GM19351 (cell line): ENCODE measurements around the gene RAB8B.
"Not testable (repeated sequence)": the region's sequence is repeated elsewhere in the genome, so short reads cannot be mapped to it uniquely, and the experiment has no call there.

Experiments
- ATAC-seq: cut with Tn5 transposase; IDR thresholded peaks from one replicate; pipeline ENCODE4 v1.9.1; 2021; ENCODE audit warnings: mild to moderate bottlenecking, moderate library complexity; ENCODE audit not compliant: unreplicated experiment

The RAB8B gene

GRCh38 chr15:63233667-63234423 lies 44.4 kb downstream of the RAB8B start:
- no peak for ATAC-seq

- ATAC-seq = no peak
Observed at GRCh38 chr15:63234451-63234870, 45.1 kb downstream of the RAB8B start.

- ATAC-seq = no peak
Observed at GRCh38 chr15:63236272-63236671, 46.9 kb downstream of the RAB8B start.

- not testable (repeated sequence) for ATAC-seq
Observed at GRCh38 chr15:63237086-63237485, 47.7 kb downstream of the RAB8B start.

- ATAC-seq = no peak
Observed at GRCh38 chr15:63238171-63238570, 48.8 kb downstream of the RAB8B start.

GRCh38 chr15:63238796-63239195 lies 49.4 kb downstream of the RAB8B start:
- ATAC-seq = peak; percentile 75

- no peak for ATAC-seq
Observed at GRCh38 chr15:63240109-63240508, 50.7 kb downstream of the RAB8B start.

GRCh38 chr15:63241316-63241715 lies 51.9 kb downstream of the RAB8B start:
- ATAC-seq = no peak

GRCh38 chr15:63243101-63243500 lies 53.7 kb downstream of the RAB8B start:
- no peak for ATAC-seq

- no peak for ATAC-seq
Observed at GRCh38 chr15:63243776-63244175, 54.4 kb downstream of the RAB8B start.

- no peak for ATAC-seq
Observed at GRCh38 chr15:63244399-63244798, 55.0 kb downstream of the RAB8B start.

- ATAC-seq = no peak
Observed at GRCh38 chr15:63244976-63245645, 55.7 kb downstream of the RAB8B start.

- ATAC-seq = no peak
Observed at GRCh38 chr15:63246691-63247469, 57.5 kb downstream of the RAB8B start.

- ATAC-seq = no peak
Observed at GRCh38 chr15:63250312-63250965, 61.0 kb downstream of the RAB8B start.

GRCh38 chr15:63251701-63252100 lies 62.3 kb downstream of the RAB8B start:
- ATAC-seq = no peak

- ATAC-seq = no peak
Observed at GRCh38 chr15:63252292-63252691, 62.9 kb downstream of the RAB8B start.

- ATAC-seq = no peak
Observed at GRCh38 chr15:63254991-63255390, 65.6 kb downstream of the RAB8B start.

GRCh38 chr15:63255489-63255990 lies 66.1 kb downstream of the RAB8B start:
- ATAC-seq = no peak

- no peak for ATAC-seq
Observed at GRCh38 chr15:63256433-63257274, 67.2 kb downstream of the RAB8B start.

GRCh38 chr15:63258658-63259057 lies 69.3 kb downstream of the RAB8B start:
- ATAC-seq = no peak
